ENCODE measurements around the gene LGR6.

- TF ChIP-seq CTCF (IDR thresholded peaks at IDR 0.05; ENCODE audit: low read depth, low read length) (no peak), POLR2A (IDR thresholded peaks at IDR 0.05; ENCODE audit: extremely low read depth, insufficient read length) (no peak)
Measured at GRCh38 chr1:202270871-202271326, 77.3 kb downstream of the LGR6 start.

Data from NB4 (cell line).